GM23248 (cell line): ENCODE results near the gene DIP2C. TPM values are rescaled to one million over a fixed set of nuclear protein-coding genes. Genes with fewer than 3 reads are reported as not detected.

ENCODE experiments used
- DNase-seq: peaks from one replicate; pipeline ENCODE4 v3.0.0-alpha.2; 2015
- H2AFZ ChIP-seq: fragments of 200-600 bp; sonication (generic); 2 replicates; pipeline ENCODE4 v1.6.1; 2016; ENCODE audit warnings: antibody characterized with exemption
- H3F3A ChIP-seq: fragments of 200-600 bp; sonication (generic); 2 replicates; pipeline ENCODE4 v1.6.1; 2016; ENCODE audit warnings: mild to moderate bottlenecking, antibody characterized with exemption, mixed run types; ENCODE audit not compliant: insufficient read depth
- H3K27ac ChIP-seq: fragments of 200-600 bp; sonication (generic); 2 replicates; pipeline ENCODE4 v1.5.1; 2016; ENCODE audit warnings: mild to moderate bottlenecking
- H3K27me3 ChIP-seq: fragments of 200-600 bp; sonication (generic); replicated peaks from 2 replicates; pipeline ENCODE4 v1.6.1; 2016; ENCODE audit warnings: mild to moderate bottlenecking; ENCODE audit not compliant: insufficient read depth
- H3K36me3 ChIP-seq: fragments of 200-600 bp; sonication (generic); 2 replicates; pipeline ENCODE4 v1.6.1; 2016; ENCODE audit warnings: low read depth, mild to moderate bottlenecking
- H3K4me1 ChIP-seq: fragments of 200-600 bp; sonication (generic); 2 replicates; pipeline ENCODE4 v1.6.1; 2016; ENCODE audit warnings: mild to moderate bottlenecking; ENCODE audit not compliant: insufficient read depth
- H3K4me2 ChIP-seq: fragments of 200-600 bp; sonication (generic); one replicate; pipeline ENCODE4 v1.6.1; 2016; ENCODE audit warnings: mild to moderate bottlenecking; ENCODE audit not compliant: unreplicated experiment
- H3K4me3 ChIP-seq: fragments of 200-600 bp; sonication (generic); 2 replicates; pipeline ENCODE4 v1.5.1; 2016; ENCODE audit warnings: mild to moderate bottlenecking
- H3K79me2 ChIP-seq: fragments of 200-600 bp; sonication (generic); 2 replicates; pipeline ENCODE4 v1.6.1; 2016; ENCODE audit warnings: mild to moderate bottlenecking; ENCODE audit not compliant: insufficient read depth
- H3K9ac ChIP-seq: fragments of 200-600 bp; sonication (generic); 2 replicates; pipeline ENCODE4 v1.6.1; 2016; ENCODE audit warnings: mild to moderate bottlenecking
- H3K9me2 ChIP-seq: fragments of 200-600 bp; sonication (generic); 2 replicates; pipeline ENCODE4 v1.6.1; 2016; ENCODE audit warnings: mixed run types, mild to moderate bottlenecking, moderate library complexity; ENCODE audit not compliant: insufficient read depth
- H3K9me3 ChIP-seq: fragments of 200-600 bp; sonication (generic); one replicate; pipeline ENCODE4 v1.6.1; 2017; ENCODE audit warnings: low read depth
- H4K20me1 ChIP-seq: fragments of 200-600 bp; sonication (generic); 2 replicates; pipeline ENCODE4 v1.6.0; 2016; ENCODE audit not compliant: insufficient read depth
- EZH2 ChIP-seq: fragments of 200-600 bp; sonication (generic); IDR thresholded peaks from 2 replicates; pipeline ENCODE4 v1.6.1; 2018; ENCODE audit warnings: antibody characterized with exemption, mild to moderate bottlenecking; ENCODE audit not compliant: insufficient read depth, poor library complexity, severe bottlenecking
- EZH2phosphoT487 ChIP-seq: fragments of 200-600 bp; sonication (generic); IDR thresholded peaks from 2 replicates; pipeline ENCODE4 v1.6.1; 2018; ENCODE audit warnings: antibody characterized with exemption, moderate library complexity, mild to moderate bottlenecking, low read depth; ENCODE audit not compliant: insufficient read depth
- WGBS, 2 experiments: methylation state at CpG; one replicate each; pipeline ENCODE4 v1.1.6; 2015 to 2017; ENCODE audit warnings: low lambda C conversion rate in 2 of 2, low coverage in 1 of 2; ENCODE audit errors: missing lambda C conversion rate in 2 of 2; 5-methylcytosine and 5-hydroxymethylcytosine counted together
- in situ Hi-C: fragments of 300-500 bp; cut with MboI; formaldehyde crosslinking; loops from 2 replicates; pipeline ENCODE4 v1.15.0; 2020
- polyA plus RNA-seq: library from polyadenylated mRNA; unstranded; fragments of >200 nt; fragmentation: Nextera tagmentation; extraction: Ambion mirVana; gene quantifications from 2 replicates; pipeline ENCODE4 v1.2.1, GENCODE V29; 2016
- total RNA-seq: library from RNA; depleted of rRNA; stranded (reverse); fragments of >200 nt; shearing (Covaris generic); gene quantifications from 2 replicates; pipeline ENCODE4 v1.2.3, GENCODE V29; 2014

The DIP2C gene
- total and polyA plus RNA-seq, 2 experiments from 2014 or later, result 12.0 to 13.1 TPM

DNA sequence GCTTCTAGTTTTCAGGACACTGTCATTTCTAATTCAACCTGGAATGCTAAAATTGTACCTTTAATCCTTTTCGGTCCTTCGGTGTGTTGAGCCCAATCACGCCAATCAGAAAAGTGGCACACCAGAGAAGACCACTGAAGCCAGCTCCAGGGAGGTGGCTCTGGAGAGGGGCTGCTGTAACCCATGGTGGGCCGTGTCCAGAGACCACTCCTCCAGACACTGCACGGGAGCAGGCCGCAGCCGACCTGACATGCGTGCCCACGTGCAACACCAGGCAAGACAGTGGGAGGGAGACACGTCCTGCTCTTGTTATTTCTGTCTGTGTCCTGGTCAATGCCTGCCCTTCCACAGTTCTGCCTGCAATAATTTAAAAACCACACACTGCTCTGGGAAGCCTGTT lies 308.1 kb downstream of the DIP2C start:
- H3K4me2 ChIP-seq, result no peak overlapping the region
- no peak overlapping the region for H3K4me3 ChIP-seq
- H3K9ac ChIP-seq, result no peak overlapping the region
- H2AFZ ChIP-seq, result no peak overlapping the region
- no peaks in the 10 kb centered on the region for H3F3A ChIP-seq
- in situ Hi-C loops, result no loop called here
- no peaks in the 10 kb centered on the region for H3K4me1 ChIP-seq
- no peak for DNase-seq
- no peaks in the 10 kb centered on the region; the same call in 1 of the 2 replicates for H3K36me3 ChIP-seq
- H3K27ac ChIP-seq, result no peak overlapping the region
- no peaks in the 10 kb centered on the region for H3K79me2 ChIP-seq
- no peaks in the 10 kb centered on the region for H4K20me1 ChIP-seq
- TF ChIP-seq EZH2phosphoT487 (no peak), EZH2 (no peak)
- no peaks in the 10 kb centered on the region for H3K9me2 ChIP-seq
- no peaks in the 10 kb centered on the region for H3K9me3 ChIP-seq
- no peaks in the 10 kb centered on the region for H3K27me3 ChIP-seq
- 93 to 97% methylated on average over 10 of the region's 10 CpGs for WGBS, 2 experiments

DNA sequence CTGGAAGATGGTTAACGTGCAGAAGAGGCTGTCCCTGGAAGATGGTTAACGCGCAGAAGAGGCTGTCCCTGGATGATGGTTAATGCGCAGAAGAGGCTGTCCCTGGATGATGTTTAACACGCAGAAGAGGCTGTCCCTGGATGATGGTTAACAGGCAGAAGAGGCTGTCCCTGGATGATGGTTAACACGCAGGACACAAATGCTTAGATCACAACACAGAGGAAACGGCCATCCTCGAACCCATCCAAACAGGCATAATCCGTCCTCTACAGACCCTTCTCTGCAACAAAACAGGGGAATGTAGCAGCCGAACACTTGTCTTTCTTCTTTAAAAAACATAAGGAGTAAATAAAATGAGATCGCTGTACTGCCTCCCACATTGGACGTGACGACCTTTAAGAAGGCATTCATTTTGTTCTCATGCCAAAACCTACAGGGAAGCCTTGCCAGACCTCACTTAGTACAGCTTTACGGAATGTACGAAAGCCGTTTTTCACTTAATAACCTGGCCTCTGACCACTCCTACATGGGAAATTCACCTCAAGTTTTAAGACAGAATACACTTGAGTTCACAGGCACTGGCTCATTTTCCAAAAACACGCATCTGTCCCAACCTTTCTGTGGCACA lies 309.0 kb downstream of the DIP2C start:
- no peak overlapping the region for H3K9ac ChIP-seq
- DNase-seq, result no peak
- in situ Hi-C loops, result no loop called here
- no peaks in the 10 kb centered on the region for H4K20me1 ChIP-seq
- no peaks in the 10 kb centered on the region for H3K27me3 ChIP-seq
- no peaks in the 10 kb centered on the region for H3K9me2 ChIP-seq
- H2AFZ ChIP-seq, result no peak overlapping the region
- H3K79me2 ChIP-seq, result no peaks in the 10 kb centered on the region
- H3F3A ChIP-seq, result no peaks in the 10 kb centered on the region
- 97% methylated on average over 17 of the region's 17 CpGs for WGBS, 2 experiments
- no peaks in the 10 kb centered on the region for H3K9me3 ChIP-seq
- TF ChIP-seq EZH2, result no peak
- TF ChIP-seq EZH2phosphoT487, result no peak
- H3K4me2 ChIP-seq, result no peak overlapping the region
- no peaks in the 10 kb centered on the region for H3K4me1 ChIP-seq
- no peak overlapping the region for H3K27ac ChIP-seq
- H3K36me3 ChIP-seq, result no peaks in the 10 kb centered on the region; the same call in 1 of the 2 replicates
- H3K4me3 ChIP-seq, result no peak overlapping the region

DNA sequence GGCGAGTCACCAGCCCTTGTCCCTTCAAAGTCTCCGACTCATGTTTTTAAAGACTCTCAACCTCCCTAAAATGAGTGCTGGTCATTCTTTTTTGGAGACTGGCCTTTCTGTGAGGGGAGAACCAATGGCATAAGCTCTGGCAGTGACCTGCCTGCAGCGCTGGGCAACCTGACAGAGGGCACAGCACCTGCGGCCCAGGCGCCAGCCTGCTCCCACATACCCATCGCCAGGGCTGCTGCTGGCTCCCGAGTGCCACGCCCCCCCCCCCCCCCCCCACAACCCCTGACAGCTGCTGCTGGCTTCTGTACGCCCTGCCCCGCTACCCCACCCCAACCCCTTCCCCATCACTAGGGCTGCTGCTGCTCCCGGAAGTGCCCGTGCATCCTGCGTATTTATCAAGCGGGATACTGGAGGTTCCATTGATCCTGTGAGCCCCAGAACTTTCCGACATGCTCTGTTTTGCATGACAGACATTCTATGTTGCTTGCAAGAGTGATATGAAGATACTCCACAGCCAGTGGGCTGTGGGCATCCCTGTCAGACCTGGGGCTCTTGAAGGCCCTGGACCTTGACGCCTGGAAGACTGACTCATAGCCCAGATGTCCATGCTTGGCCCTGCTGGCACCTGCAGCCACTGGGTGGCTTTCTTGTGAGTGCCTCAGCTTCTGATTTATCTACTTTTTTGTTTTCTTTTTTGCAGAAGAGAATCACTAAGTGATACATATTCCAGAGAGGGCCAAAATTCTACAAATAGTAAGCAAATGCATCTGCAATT lies 310.4 kb downstream of the DIP2C start:
- no peak overlapping the region for H2AFZ ChIP-seq
- in situ Hi-C loops, result no loop called here
- no peak overlapping the region for H3K4me2 ChIP-seq
- TF ChIP-seq EZH2, result no peak
- TF ChIP-seq EZH2phosphoT487, result no peak
- no peak for DNase-seq
- H4K20me1 ChIP-seq, result no peaks in the 10 kb centered on the region
- H3K4me3 ChIP-seq, result no peak overlapping the region
- H3K79me2 ChIP-seq, result no peaks in the 10 kb centered on the region
- H3K4me1 ChIP-seq, result peaks cover 4% of the 10 kb centered on the region
- H3K36me3 ChIP-seq, result no peaks in the 10 kb centered on the region; the same call in 1 of the 2 replicates
- no peaks in the 10 kb centered on the region for H3K27me3 ChIP-seq
- no peaks in the 10 kb centered on the region for H3K9me2 ChIP-seq
- H3K9me3 ChIP-seq, result no peaks in the 10 kb centered on the region
- no peak overlapping the region for H3K9ac ChIP-seq
- H3K27ac ChIP-seq, result no peak overlapping the region
- H3F3A ChIP-seq, result peaks cover 4% of the 10 kb centered on the region
- WGBS, 2 experiments, result 82 to 89% methylated on average over 9 to 14 of the region's 16 CpGs

DNA sequence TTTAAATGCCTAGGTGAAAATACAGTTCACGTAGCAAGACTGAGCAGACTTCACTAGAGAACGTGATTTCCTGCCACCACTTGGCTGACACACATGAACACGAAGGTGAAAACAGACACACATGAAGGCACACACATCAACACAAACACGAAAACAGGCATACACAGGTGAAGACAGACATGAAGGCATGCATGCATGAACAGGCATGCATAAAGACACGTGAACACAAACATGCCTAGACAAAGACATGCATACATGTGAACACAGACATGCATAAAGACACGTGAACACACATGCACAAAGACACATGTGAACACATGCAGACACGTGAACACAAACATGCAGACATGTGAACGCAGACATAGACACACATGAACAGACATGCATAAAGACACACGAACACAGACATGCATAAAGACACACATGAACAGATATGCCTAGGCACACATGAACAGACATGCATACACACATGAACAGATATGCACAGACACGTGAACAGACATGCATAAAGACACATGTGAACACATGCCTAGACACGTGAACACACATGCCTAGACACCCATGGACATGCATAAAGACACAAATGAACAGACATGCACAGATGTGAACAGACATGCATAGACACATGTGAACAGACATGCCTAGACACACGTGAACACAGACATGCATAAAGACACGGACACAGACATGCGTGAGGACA lies 311.1 kb downstream of the DIP2C start:
- no peak overlapping the region for H3K4me2 ChIP-seq
- no peaks in the 10 kb centered on the region for H3K27me3 ChIP-seq
- no peak overlapping the region for H3K4me3 ChIP-seq
- H2AFZ ChIP-seq, result no peak overlapping the region
- no peaks in the 10 kb centered on the region for H3K79me2 ChIP-seq
- H3F3A ChIP-seq, result peaks cover 10% of the 10 kb centered on the region
- H3K27ac ChIP-seq, result no peak overlapping the region
- no peaks in the 10 kb centered on the region for H3K9me3 ChIP-seq
- H3K9me2 ChIP-seq, result no peaks in the 10 kb centered on the region
- peaks cover 11% of the 10 kb centered on the region for H3K4me1 ChIP-seq
- 85% methylated on average over 14 of the region's 14 CpGs for WGBS, 2 experiments
- H3K36me3 ChIP-seq, result no peaks in the 10 kb centered on the region; the same call in 1 of the 2 replicates
- TF ChIP-seq EZH2phosphoT487 (no peak), EZH2 (no peak)
- in situ Hi-C loops, result no loop called here
- no peak for DNase-seq
- no peak overlapping the region for H3K9ac ChIP-seq
- no peaks in the 10 kb centered on the region for H4K20me1 ChIP-seq
